Ureter (tissue), 1 donor: Measurements from ENCODE around the gene CCRL2. TPM values are rescaled to one million over a fixed set of nuclear protein-coding genes. Genes with fewer than 3 reads are reported as not detected.
"Not testable (repeated sequence)": the region's sequence is repeated elsewhere in the genome, so short reads cannot be mapped to it uniquely, and the experiment has no call there.

Experiments used
- DNase-seq: peaks from one replicate; pipeline ENCODE4 v3.0.0-alpha.2; 2020; ENCODE audit warnings: low spot score
- total RNA-seq: library from RNA; stranded (reverse); gene quantifications from one replicate; pipeline ENCODE4 v1.2.4, GENCODE V29; 2023
- donor health status: DM: yes; HTN: yes; CAD: no.

Gene CCRL2
- total RNA-seq, 1 donor from 2014 or later = 6.3 TPM

DNA sequence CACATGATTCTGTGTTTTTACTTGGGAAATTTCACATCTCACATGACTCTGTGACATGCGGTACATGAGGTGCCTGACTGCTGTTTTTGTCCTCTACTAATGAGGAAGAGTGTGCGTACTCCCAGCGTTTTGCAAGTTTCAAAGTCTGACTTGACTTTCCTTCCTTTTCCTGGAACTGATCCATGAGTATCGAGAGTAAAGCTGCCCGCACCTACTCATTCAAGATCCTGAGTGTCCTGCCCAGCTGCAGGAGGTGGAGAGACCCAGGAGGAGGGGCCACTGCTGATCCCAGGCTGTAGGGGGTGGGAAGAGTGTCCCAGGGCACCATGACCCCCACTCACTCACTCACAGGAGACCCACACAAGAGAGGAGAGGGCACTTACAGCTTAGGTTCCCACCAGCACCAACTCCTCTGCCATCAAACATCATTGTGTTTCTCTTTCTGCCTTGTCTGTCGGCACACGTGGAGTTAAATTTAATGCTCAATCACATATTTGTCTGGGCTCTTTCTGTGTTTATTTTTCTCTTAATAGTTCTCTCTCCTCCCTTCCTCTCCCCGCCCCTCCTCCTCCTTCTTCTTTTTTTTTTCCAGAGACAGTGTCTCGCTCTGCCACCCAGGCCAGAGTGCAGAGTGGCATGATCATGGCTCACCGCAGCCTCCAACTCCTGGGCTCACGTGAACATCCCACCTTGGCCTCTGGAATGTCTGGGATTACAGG is 1.6 kb upstream of the CCRL2 start:
- no peak for DNase-seq

GRCh38 chr3:46406443-46406787 is 644 bp upstream of the CCRL2 start:
- DNase-seq = no peak

- no peak for DNase-seq
These were observed 911 bp downstream of the CCRL2 start for GRCh38 chr3:46407970-46408369.

DNA sequence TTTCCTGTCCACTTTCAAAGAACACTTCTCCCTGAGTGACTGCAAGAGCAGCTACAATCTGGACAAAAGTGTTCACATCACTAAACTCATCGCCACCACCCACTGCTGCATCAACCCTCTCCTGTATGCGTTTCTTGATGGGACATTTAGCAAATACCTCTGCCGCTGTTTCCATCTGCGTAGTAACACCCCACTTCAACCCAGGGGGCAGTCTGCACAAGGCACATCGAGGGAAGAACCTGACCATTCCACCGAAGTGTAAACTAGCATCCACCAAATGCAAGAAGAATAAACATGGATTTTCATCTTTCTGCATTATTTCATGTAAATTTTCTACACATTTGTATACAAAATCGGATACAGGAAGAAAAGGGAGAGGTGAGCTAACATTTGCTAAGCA is 1.8 kb downstream of the CCRL2 start:
- no peak for DNase-seq

DNA sequence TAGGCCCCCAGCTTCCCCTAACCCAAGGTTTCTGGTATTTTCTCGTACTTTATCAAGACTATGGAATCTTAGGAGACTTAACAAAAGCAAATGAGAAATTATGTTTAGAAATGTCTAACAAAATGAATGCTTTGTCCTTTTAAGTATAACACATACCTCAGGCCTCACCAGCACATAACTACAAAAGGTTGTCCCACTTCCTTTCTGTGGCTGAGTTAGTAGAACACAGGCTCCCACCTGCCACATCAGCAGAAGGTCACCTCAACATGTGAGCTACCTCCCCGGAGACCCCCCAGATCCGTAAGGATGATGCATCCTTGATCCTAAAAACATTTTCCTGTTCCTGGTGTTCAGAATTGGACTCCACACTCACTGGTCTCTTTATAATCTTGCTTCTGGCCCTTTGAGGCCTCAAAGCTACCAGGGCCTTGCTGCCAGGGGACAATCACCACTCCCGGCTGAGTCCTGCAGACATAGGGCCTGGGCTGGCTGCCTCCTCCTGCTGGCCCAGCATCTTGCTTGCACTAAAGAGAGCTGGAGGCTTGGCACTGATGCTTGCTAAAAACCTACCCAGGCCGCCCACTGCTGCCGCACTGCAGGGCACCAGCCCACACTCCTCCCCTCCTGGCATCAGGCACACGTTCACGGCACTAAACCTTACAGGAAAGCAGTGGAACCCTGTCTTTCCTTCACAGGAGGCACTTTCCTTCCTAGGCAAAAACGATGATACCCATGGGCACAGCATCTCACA is 2.9 kb downstream of the CCRL2 start:
- DNase-seq = no peak

GRCh38 chr3:46410669-46411068 is 3.6 kb downstream of the CCRL2 start:
- DNase-seq = no peak

- no peak for DNase-seq
These were observed 4.2 kb downstream of the CCRL2 start for GRCh38 chr3:46411271-46411670.

GRCh38 chr3:46412786-46413298 is 5.8 kb downstream of the CCRL2 start:
- DNase-seq = no peak

GRCh38 chr3:46413951-46414350 is 6.9 kb downstream of the CCRL2 start:
- DNase-seq = no peak

DNA sequence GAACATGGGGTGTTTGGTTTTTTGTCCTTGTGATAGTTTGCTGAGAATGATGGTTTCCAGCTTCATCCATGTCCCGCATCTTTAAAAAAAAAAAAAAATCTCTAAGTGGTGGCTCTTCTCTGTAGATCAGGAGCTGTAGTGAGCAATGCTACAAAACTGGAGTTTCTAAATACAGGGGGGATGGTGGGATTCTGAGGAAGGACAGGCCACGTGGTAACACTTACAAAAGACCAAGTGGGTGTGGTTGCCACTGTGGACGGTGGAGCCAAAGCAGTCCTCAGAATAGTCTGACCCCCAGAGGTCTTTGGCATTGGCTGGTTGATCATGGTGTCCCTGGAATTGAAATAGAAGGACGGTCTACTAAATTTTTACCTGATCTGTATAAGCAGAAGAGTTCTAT is 7.7 kb downstream of the CCRL2 start:
- DNase-seq = no peak

- no peak for DNase-seq
These were observed 9.2 kb downstream of the CCRL2 start for GRCh38 chr3:46416125-46416810.

GRCh38 chr3:46416811-46417510 is 9.9 kb downstream of the CCRL2 start:
- DNase-seq = no peak

GRCh38 chr3:46417841-46418611 is 11.0 kb downstream of the CCRL2 start:
- no peak for DNase-seq

GRCh38 chr3:46419816-46420215 is 12.8 kb downstream of the CCRL2 start:
- no peak for DNase-seq

DNA sequence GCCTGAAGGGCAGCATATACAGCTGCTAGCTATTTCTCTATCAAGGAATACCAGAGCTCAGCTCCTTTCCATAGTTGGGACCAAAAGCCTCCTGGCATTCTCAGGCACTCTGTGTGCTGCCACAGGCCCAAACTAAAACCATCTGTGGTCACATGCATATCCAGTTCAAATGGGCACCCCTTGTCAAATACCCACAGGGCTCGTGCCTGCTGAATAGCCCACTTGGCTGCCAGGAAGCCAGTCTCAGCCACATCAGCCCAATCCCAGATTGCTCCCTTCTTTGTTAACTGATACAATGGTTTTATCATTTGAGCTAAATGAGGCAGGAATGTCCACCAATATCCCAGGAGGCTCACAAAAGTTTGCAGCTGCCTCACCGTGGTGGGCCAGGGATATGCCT is 13.9 kb downstream of the CCRL2 start:
- no peak for DNase-seq

DNA sequence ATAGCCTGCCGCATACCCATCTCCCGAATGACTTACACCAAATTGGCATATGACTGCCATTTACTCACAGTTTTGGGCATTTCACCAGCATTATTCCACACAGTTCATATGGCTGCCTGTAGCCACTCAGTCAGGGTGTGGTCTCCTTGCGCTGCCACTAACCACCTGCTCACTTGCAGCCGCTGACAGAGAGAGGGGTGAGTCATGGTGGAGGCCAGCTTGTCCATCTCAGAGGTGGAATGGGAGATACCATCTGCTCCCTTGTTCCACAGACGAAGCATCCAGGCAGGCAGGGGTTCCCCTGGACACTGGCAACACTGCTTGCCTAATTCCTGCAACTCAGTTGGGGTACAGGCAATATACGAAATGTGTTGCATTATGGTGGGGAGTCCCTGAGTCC is 15.6 kb downstream of the CCRL2 start:
- no peak for DNase-seq

DNA sequence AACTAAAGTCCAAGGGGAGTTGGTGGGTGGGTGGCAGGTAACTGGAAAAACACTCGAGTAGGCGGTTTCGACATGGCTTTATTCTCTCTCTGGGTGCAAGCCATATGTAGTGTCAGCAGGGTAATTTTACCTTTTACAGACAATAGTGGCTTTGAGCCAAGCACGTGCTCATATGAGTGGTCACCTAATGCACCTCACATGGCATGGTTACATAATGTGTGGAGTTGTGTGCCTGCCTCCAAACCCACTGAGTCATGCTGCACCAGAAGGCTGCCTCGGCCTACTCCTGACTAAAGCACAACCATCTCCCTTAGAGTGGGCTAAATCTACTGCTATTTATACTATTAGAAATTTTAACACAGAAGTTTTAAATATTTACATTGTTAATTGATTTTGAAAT is 16.5 kb downstream of the CCRL2 start:
- DNase-seq = no peak

DNA sequence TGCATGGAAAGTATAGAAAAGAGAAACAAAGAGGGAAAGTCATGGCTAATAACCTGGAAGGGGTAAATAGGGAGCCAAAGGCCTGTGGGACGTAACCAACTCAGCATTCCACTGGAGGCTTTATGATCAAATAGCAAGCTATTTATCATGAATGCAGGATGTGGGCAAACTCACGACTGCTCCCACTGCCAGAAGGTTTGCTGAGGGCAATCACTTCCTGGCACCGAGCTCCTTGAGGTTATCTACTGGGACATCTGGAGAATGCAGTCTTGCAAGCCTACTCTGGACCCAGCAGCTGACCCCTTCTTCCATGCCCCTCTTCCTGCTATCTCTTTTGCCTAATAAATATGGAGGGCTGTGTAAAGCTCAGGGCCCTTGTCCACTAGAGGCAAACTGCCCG is 19.4 kb downstream of the CCRL2 start:
- not testable (repeated sequence) for DNase-seq

DNA sequence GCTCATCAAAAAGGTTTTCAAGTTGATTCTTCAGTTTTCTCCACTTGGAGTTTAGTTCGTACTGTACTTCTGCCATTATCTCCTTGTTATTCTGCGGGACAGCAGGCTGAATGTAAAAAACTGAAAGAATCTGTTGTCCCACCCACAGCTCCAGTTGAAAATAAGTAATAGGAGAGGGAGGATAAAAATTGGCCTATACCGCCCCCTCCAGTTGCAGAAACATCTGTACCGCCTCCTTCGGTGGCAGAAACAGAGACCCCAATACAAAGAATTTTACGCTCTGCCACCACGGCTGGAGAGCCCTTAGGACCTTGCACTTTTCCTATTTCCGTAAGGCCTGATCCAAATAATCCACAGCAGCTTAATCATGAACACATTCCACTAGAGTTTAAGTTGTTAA is 20.3 kb downstream of the CCRL2 start:
- not testable (repeated sequence) for DNase-seq

- DNase-seq = no peak
These were observed 21.1 kb downstream of the CCRL2 start for GRCh38 chr3:46427916-46428833.
